ENCODE measurements around the gene MAML2. TPM values are rescaled to one million over a fixed set of nuclear protein-coding genes. Genes with fewer than 3 reads are reported as not detected.

MAML2 gene
- polyA plus RNA-seq, 1 of the 3 experiments (the other 2 are of a cell fraction), result 20.1 TPM

DNA sequence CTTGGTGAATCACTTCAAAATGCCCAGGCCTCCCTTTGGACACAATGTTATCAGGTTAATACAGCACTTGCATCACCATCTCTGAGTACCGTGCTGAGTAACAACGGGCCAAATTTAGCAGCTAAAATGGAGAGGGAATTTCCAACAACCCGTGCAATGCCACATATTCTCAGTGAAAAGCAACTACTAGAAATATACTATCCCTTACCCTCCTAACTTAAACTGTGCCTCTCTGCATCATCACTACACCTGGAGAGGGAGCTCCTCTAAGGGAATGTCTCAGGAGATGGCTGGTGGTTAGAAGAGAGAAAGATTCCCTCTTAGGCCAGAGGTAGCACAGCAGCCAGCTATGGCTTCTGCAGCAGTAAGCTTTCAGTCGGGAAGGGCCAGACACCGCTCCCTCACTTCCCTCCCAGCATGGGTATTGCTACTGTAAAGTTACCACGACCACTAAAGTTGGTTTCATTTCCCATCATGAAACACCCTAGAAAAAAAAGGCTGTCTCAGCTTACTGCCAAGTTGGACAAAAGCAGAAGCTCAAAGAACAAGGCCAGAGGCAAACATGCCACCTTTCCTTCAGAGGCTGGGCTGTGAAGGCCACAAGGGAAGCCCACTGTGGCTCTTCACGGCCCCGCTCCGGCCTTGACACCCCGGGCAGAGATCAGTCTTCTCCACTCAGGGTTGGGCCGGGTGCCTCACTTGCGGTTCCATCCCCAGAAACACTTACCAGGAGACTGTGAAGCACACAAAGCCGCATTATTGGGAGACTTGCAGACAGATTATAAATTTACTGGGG lies 3.9 kb downstream of the MAML2 start:
- H3K9me2 ChIP-seq, result no peaks in the 10 kb centered on the region
- WGBS (ENCODE audit: low lambda C conversion rate), result 29% methylated on average over 6 of the region's 13 CpGs
- POLR2A ChIA-PET, result no interaction called here

DNA sequence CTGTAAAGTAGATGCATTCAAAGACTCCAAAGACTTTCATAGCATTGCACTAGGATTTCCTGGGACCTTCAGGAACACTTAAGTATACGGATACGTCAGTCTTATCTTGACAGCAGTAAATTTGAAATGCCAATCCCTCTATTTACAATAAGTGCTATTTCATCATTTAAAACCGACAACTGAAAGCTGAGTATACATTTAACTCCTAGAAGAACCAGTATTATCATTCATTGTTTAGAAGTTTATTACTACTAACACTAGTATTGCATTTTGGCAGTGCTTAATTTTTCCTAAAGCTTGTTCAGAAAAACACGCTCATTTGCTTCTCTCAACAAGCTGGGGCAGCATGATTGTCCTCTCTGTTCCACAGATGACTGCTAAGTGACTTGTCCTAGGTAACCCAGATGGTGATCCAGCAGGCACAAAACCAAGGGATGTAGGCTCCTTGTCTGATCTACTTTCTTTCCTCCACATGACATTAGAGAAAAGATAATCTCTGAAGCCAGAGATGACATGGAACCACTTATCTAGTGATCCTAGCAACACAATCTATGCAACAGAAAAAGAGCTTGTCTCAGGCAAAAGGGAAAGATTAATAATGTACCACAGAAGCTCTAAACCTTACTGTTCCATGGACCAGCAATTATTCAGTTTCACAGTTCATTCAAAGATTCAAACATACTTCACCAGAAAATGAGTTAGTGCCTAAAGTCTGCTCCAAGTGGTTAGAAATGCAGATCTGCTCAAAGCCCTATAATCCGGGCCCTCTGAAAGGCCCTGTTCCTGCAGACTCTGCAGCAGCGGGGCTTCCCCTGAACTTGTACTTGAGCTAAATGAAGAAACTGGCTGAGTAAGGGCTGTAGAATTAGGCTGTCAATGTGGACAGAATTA lies 5.2 kb downstream of the MAML2 start:
- H3K9ac ChIP-seq, result peak overlapping the region; percentile 15; the same call in 1 of the 2 replicates
- ChIA-PET CTCF (interaction anchor here (0.7 to 1.0 kb wide), 4 partner anchors 15 to 489 kb away, joined by 3 to 6 read pairs (median 3); no protein-coding TSS in a partner anchor), POLR2A (no interaction called here)
- no peak overlapping the region for H2AFZ ChIP-seq (ENCODE audit: low read depth)
- peak overlapping the region; percentile 84 to 90; a peak in 3 of 4 replicates for H3K4me3 ChIP-seq (ENCODE audit: low read depth in 2 of 2, low read length in 1 of 2)
- TF ChIP-seq YY1 (IDR thresholded peaks at IDR 0.05; ENCODE audit: low read depth) (no peak), NRF1 (IDR thresholded peaks at IDR 0.05; ENCODE audit: low read depth, low read length) (no peak)
- TF ChIP-seq, protein P1, sequence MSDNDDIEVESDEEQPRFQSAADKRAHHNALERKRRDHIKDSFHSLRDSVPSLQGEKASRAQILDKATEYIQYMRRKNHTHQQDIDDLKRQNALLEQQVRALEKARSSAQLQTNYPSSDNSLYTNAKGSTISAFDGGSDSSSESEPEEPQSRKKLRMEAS (IDR thresholded peaks at IDR 0.05; ENCODE audit: low read depth), result no peak
- H3K4me2 ChIP-seq, result peak overlapping the region; percentile 81
- H3K9me3 ChIP-seq, result no peaks in the 10 kb centered on the region
- H3F3A ChIP-seq (replicated peaks; ENCODE audit: insufficient read depth), result peaks cover 19% of the 10 kb centered on the region
- H3K9me2 ChIP-seq, result no peaks in the 10 kb centered on the region
- peaks cover 16 to 18% of the 10 kb centered on the region in 2 experiments for H3K36me3 ChIP-seq (replicated peaks in 1 of 2; ENCODE audit: control insufficient read depth in 1 of 2, insufficient read depth in 2 of 2, low read length in 1 of 2)
- H3K79me2 ChIP-seq (ENCODE audit: insufficient read depth), result peaks cover 100% of the 10 kb centered on the region
- no peaks in the 10 kb centered on the region for H3K27me3 ChIP-seq (ENCODE audit: insufficient read depth)
- WGBS (ENCODE audit: low lambda C conversion rate), result 92% methylated on average over 6 of the region's 6 CpGs
- DNase-seq, result no peak
- H3K27ac ChIP-seq (ENCODE audit: low read depth in 2 of 2, low read length in 1 of 2), result peak overlapping the region in 1 of 2 experiments; percentile 91; a peak in 1 of 4 replicates
- H3K4me1 ChIP-seq (ENCODE audit: control insufficient read depth in 1 of 2, insufficient read depth in 2 of 2, low read depth in 1 of 2, low read length in 1 of 2), result peaks cover 28 to 51% of the 10 kb centered on the region in 2 experiments
- H4K20me1 ChIP-seq (ENCODE audit: insufficient read depth), result peaks cover 32% of the 10 kb centered on the region

More for the DNA sequence above, 3.9 kb downstream of the MAML2 start:
- H3K4me2 ChIP-seq, result peak overlapping the region; percentile 81
- peak overlapping the region; percentile 84 to 90 for H3K4me3 ChIP-seq (ENCODE audit: low read depth in 2 of 2, low read length in 1 of 2)
- H2AFZ ChIP-seq (ENCODE audit: low read depth), result peak overlapping the region; percentile 37; the same call in 1 of the 2 replicates
- peaks cover 16 to 18% of the 10 kb centered on the region in 2 experiments for H3K36me3 ChIP-seq (replicated peaks in 1 of 2; ENCODE audit: control insufficient read depth in 1 of 2, insufficient read depth in 2 of 2, low read length in 1 of 2)
- CTCF ChIA-PET, result interaction anchor here (1.1 kb wide), 1 partner anchor 500 kb away, joined by 3 read pairs; no protein-coding TSS in a partner anchor
- H3K27ac ChIP-seq (ENCODE audit: low read depth in 2 of 2, low read length in 1 of 2), result peak overlapping the region; percentile 34 to 91; a peak in 3 of 4 replicates
- no peaks in the 10 kb centered on the region for H3K9me3 ChIP-seq
- TF ChIP-seq SIN3A (IDR thresholded peaks at IDR 0.05; ENCODE audit: borderline replicate concordance, low read depth, low read length) (no peak), EP300 (IDR thresholded peaks at IDR 0.05; ENCODE audit: borderline replicate concordance in 1 of 2, low read depth in 1 of 2, low read length in 1 of 2) (0 out of 4 replicates have a peak, but pooled peaks of 1 of the 2 experiments have one; percentile 7), YY1 (IDR thresholded peaks at IDR 0.05; ENCODE audit: low read depth) (0 out of 2 replicates have a peak, but pooled peaks have one; percentile 18), TAF1 (IDR thresholded peaks at IDR 0.05; ENCODE audit: borderline replicate concordance, low read depth, low read length) (no peak), GATA2 (CRISPR knock-in tag; IDR thresholded peaks at IDR 0.05) (no peak), JUND (IDR thresholded peaks at IDR 0.05) (0 out of 2 replicates have a peak, but pooled peaks have one; percentile 17), SMC3 (IDR thresholded peaks at IDR 0.05; ENCODE audit: low read depth, low read length) (no peak), TEAD4 (IDR thresholded peaks at IDR 0.05; ENCODE audit: borderline replicate concordance, insufficient read depth) (0 out of 2 replicates have a peak, but pooled peaks have one; percentile 23)
- H3F3A ChIP-seq (replicated peaks; ENCODE audit: insufficient read depth), result peaks cover 23% of the 10 kb centered on the region
- H3K4me1 ChIP-seq (ENCODE audit: control insufficient read depth in 1 of 2, insufficient read depth in 2 of 2, low read depth in 1 of 2, low read length in 1 of 2), result peaks cover 31 to 38% of the 10 kb centered on the region in 2 experiments; a peak in 3 of 4 replicates
- no peak for DNase-seq
- H3K9ac ChIP-seq, result peak overlapping the region; percentile 55
- H4K20me1 ChIP-seq (ENCODE audit: insufficient read depth), result peaks cover 32% of the 10 kb centered on the region
- no peaks in the 10 kb centered on the region for H3K27me3 ChIP-seq (ENCODE audit: insufficient read depth)
- peaks cover 89% of the 10 kb centered on the region for H3K79me2 ChIP-seq (ENCODE audit: insufficient read depth)

Data from SK-N-SH (cell line).